Epithelial cell of esophagus (primary cell): ENCODE data around the gene ST8SIA6.

Experiments used
- DNase-seq: peaks from one replicate; pipeline ENCODE4 v3.0.0; 2010; ENCODE audit warnings: low read depth
- H3K4me3 ChIP-seq: 2 replicates; pipeline ENCODE4 v1.5.1; 2011; ENCODE audit warnings: mild to moderate bottlenecking, low read length, control low read depth
- CTCF ChIP-seq: IDR thresholded peaks from 2 replicates; pipeline ENCODE4 v1.5.1; 2011; ENCODE audit warnings: low read depth, mild to moderate bottlenecking, low read length, control low read depth, inconsistent platforms; ENCODE audit not compliant: insufficient read depth; ENCODE audit errors: missing control alignments

ST8SIA6 gene

DNA sequence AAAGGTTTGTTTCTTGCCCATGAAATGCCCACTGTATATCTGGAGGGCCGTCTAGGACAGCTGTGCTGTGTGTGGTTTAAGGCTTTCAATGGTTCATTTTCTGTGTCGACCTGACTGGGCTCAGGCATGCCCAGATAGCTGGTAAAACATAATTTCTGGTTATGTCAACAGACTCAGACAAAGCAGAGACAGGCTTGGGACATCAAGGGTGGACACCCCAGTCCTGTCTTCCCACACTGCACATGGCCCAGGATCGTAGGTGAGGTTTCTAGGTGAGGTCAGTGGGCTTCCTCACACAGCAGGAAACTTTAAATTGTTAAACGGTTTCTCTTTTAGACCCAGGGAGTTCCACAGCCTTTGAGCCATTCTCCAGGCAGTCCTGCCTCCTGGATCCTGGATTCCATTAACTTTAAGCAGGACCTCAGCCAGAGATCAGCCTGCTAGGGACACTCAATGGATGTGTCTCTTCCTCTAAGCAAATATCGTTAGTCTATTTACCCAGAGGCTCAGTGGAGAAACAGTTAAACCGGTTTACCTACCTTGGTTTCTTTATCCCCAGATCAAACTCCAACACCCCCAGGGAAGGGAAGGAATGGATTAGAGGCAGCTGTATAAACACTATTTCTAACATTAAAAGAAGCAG lies 66.4 kb downstream of the ST8SIA6 start:
- no peak for TF ChIP-seq CTCF
- no peak overlapping the region for H3K4me3 ChIP-seq
- peak; percentile 88 for DNase-seq

DNA sequence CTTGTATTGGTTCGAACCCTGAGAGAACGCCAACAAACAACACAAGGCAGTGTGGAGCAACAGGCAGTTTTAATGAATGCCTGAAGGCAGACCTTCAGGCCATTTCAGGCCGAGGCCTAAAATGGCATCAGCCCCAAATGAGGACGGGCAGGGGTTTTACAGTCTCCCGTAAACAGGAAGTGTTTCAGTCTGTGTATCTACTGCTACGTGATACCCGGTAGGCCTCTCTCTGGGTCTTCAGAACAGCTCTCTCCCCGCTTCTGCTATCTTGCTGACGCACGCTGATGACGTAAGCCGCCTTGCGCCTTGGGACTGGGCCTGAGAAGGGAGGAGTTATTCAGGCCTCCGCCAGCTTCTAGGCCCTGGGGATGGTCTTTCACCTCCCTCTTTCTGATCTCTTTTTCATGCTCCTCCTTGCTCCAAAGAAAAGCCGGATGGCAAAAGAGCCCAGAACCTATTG lies 67.7 kb downstream of the ST8SIA6 start:
- H3K4me3 ChIP-seq: no peak overlapping the region
- no peak for TF ChIP-seq CTCF
- DNase-seq: peak; percentile 24

GRCh38 chr10:17386021-17386420 lies 68.4 kb downstream of the ST8SIA6 start:
- DNase-seq: no peak
- no peak for TF ChIP-seq CTCF

DNA sequence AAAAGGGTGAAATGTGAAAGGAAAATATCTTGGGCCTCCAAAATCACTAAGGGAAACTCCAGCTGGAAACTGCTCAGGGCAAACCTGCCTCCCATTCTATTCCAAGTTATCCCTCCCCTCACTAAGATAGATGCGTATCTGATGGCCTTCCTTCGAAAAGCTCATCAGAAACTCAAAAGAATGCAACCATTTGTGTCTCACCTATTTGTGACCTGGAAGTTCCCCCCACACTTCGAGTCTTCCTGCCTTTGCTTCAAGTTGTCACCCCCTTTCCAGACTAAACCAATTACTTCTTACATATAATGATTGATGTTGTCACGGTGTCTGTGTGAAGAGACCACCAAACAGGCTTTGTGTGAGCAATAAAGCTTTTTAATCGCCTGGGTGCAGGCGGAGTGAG lies 69.3 kb downstream of the ST8SIA6 start:
- TF ChIP-seq CTCF: no peak
- no peak overlapping the region for H3K4me3 ChIP-seq
- no peak for DNase-seq

More at GRCh38 chr10:17386021-17386420, 68.4 kb downstream of the ST8SIA6 start:
- no peak overlapping the region for H3K4me3 ChIP-seq

DNA sequence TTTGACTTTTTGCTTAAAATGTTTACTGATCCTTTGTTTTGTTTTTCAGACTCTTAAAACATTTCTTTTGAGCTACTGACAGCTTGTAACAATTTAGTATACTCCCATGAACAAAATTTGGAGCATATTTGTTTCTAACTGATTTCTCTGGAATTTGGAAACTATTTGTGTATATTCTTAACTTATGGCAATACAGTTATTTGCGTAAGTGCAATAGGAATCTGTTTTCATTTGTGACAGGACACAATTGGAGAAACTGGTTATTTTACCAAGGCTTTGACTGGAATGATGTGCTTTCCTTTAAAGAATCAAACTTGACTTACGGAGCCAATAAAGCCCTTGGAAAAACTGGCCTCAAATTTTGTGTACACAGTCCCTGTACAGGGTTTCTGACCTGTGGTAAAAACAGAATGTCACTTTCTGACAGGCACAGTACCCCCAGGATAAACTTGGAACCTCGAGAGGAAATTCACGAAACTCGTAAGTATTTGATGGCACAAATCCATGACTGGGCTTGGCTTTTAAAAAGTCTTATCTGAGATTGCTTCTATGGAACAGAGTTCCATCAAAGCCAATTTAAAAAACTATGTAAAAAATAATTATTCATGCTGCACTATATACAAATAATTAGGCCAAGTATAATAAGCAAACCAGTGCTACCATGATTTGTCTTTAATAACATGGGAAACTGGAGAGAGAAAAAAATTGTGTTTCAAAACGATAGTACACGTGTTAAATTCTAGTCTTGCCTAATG lies 70.4 kb downstream of the ST8SIA6 start:
- no peak overlapping the region for H3K4me3 ChIP-seq
- TF ChIP-seq CTCF: no peak
- DNase-seq: no peak

- H3K4me3 ChIP-seq: no peak overlapping the region
- no peak for TF ChIP-seq CTCF
- DNase-seq: peak; percentile 13
Observed at GRCh38 chr10:17381502-17382142, 72.8 kb downstream of the ST8SIA6 start.

- DNase-seq: no peak
- no peak for TF ChIP-seq CTCF
- no peak overlapping the region for H3K4me3 ChIP-seq
Observed at GRCh38 chr10:17380888-17381287, 73.5 kb downstream of the ST8SIA6 start.
